Ovary (tissue), 3 donors: ENCODE measurements around the gene GDF7.

Experiments used
- CTCF ChIP-seq, 3 donors: fragments of 450-650 bp in 2 of 3; fragments of 200-600 bp in 1 of 3; IDR thresholded peaks; one replicate each; pipeline versions ENCODE4 v1.5.1 to v1.8.0; 2016 to 2022; ENCODE audit warnings: antibody characterized with exemption in 3 of 3, mild to moderate bottlenecking in 1 of 3
- POLR2A ChIP-seq: fragments of 450-650 bp; IDR thresholded peaks from one replicate; pipeline ENCODE4 v1.6.1; 2017; ENCODE audit warnings: antibody characterized with exemption, mild to moderate bottlenecking, moderate library complexity
- donor health status: DM: no; HTN: no; CAD: no.

GRCh38 chr2:20620271-20620681 is 46.7 kb upstream of the GDF7 start:
- TF ChIP-seq POLR2A (no peak), CTCF (IDR thresholded peaks at IDR 0.05) (no peak)
